HG03159 (cell line): ENCODE results near the gene CCNF.
"Not testable (repeated sequence)": the region's sequence is repeated elsewhere in the genome, so short reads cannot be mapped to it uniquely, and the experiment has no call there.

ENCODE experiments used
- ATAC-seq: cut with Tn5 transposase; IDR thresholded peaks from one replicate; pipeline ENCODE4 v1.9.1; 2021; ENCODE audit warnings: mild to moderate bottlenecking, moderate library complexity; ENCODE audit not compliant: unreplicated experiment

Gene CCNF

GRCh38 chr16:2470603-2471015 is 41.4 kb downstream of the CCNF start:
- no peak for ATAC-seq

- no peak for ATAC-seq
Measured at GRCh38 chr16:2471016-2471652, 41.9 kb downstream of the CCNF start, which contains the start of gene NTN3. Gene NTN3 (plus strand): TSS chr16:2471297. CDS start chr16:2471702, 405 bp downstream.

- ATAC-seq = no peak
Measured at GRCh38 chr16:2471653-2472487, 42.6 kb downstream of the CCNF start.

DNA sequence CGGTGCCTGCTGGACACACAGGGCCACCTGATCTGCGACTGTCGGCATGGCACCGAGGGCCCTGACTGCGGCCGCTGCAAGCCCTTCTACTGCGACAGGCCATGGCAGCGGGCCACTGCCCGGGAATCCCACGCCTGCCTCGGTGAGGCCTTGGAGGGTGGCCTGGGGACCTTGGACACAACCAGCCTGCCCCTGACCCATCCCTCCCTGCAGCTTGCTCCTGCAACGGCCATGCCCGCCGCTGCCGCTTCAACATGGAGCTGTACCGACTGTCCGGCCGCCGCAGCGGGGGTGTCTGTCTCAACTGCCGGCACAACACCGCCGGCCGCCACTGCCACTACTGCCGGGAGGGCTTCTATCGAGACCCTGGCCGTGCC is 43.2 kb downstream of the CCNF start:
- ATAC-seq = no peak

DNA sequence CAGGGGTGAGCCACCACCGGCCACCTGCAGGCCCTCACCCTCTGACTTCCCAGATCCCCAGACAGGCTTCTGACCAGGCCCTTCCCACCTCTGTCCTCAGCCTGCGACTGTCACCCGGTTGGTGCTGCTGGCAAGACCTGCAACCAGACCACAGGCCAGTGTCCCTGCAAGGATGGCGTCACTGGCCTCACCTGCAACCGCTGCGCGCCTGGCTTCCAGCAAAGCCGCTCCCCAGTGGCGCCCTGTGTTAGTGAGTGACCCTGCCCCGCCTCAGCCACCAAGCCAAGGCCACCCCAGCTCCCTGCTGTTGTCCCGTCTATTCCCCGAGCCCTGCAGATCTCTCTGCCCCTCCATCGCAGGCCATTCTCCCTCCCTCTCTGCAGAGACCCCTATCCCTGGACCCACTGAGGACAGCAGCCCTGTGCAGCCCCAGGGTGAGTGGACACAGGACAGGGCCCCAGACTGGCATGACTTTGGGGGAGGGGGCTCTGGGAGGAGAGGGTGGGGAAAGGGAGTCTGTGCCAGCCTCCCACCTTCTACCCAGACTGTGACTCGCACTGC is 43.7 kb downstream of the CCNF start:
- no peak for ATAC-seq

DNA sequence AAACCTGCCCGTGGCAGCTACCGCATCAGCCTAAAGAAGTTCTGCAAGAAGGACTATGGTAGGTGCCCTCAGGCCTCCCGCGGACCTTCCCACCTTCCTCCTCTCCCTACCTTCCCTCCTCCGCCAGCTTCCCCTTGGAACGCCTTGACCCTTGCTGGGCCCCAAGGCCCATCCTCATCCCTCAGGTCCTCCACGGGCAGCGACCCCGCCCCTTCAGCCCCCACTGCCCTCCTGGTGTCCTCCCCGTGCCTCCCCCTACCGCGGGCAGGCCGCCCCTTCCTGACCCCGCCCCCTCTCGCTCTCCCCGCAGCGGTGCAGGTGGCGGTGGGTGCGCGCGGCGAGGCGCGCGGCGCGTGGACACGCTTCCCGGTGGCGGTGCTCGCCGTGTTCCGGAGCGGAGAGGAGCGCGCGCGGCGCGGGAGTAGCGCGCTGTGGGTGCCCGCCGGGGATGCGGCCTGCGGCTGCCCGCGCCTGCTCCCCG is 44.2 kb downstream of the CCNF start:
- no peak for ATAC-seq

DNA sequence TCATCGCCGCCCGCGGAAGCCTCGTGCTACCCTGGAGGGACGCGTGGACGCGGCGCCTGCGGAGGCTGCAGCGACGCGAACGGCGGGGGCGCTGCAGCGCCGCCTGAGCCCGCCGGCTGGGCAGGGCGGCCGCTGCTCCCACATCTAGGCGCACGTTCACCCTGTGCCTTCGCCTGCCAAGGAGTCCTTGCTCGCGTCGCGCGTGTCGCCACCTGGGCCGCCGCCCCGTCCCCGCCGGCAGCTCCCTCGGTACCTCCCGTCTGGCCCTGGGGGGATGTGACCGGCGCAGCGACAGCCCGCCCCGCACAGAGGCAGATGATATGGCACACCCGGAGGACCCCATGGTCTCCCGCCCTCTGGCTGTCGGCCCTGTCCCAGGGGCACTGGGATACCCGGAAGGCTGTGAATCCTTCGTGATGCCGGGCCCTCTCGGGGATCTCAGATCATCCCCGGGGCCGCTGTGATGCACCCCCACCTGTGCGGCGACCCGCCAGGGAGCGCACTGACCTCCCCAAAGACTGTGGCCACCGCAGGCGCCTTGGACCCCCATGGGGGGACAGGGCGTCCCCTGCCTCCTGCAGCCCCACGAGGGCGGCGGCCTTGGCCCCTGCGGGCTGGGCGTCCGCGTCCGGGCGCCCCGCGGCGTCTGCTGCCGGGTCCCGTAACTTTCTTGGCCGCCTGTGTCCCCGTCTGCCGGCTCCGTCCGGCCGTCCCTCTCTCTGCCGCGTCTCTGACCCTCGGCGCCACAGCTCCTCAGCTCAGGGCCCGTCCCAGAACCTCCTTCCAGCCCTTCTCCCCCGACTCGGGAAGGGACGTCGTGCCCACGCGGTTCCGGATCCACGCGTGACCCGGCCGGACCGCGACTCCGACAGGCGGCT is 45.0 kb downstream of the CCNF start:
- ATAC-seq = peak; percentile 19

DNA sequence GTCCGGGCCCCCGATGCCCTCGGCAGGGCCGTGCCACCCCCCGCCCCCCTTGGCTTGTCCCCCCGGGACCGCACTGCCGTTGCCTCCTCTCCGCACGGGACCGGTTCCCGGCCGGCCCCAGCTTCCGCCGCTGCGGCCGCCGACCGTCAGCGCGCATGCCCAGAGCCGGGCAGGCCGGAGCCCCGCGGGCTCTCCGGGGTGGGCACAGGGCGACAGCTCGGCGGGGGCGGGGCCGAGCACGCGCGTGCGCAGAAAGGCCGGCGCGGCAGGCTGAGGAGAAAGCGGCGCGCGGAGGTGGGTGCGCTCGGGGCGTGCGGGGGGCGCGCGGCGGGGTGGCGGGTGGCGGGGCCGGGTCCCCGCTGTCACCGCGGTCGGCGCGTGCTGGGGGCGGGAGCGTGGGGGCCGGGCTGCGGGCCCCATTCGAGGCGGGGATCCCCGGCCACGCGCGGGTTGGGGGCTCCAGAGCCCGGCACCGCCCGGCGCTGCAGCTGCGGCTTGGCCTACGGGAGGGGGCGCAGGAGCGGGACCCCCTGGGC is 45.7 kb downstream of the CCNF start, which contains the start of gene TBC1D24:
Gene TBC1D24, plus strand, starts transcription at position 251 of the 536 bp plus-strand sequence. CDS start 21,022 bp downstream, outside the sequence.
- ATAC-seq = peak; percentile 58

DNA sequence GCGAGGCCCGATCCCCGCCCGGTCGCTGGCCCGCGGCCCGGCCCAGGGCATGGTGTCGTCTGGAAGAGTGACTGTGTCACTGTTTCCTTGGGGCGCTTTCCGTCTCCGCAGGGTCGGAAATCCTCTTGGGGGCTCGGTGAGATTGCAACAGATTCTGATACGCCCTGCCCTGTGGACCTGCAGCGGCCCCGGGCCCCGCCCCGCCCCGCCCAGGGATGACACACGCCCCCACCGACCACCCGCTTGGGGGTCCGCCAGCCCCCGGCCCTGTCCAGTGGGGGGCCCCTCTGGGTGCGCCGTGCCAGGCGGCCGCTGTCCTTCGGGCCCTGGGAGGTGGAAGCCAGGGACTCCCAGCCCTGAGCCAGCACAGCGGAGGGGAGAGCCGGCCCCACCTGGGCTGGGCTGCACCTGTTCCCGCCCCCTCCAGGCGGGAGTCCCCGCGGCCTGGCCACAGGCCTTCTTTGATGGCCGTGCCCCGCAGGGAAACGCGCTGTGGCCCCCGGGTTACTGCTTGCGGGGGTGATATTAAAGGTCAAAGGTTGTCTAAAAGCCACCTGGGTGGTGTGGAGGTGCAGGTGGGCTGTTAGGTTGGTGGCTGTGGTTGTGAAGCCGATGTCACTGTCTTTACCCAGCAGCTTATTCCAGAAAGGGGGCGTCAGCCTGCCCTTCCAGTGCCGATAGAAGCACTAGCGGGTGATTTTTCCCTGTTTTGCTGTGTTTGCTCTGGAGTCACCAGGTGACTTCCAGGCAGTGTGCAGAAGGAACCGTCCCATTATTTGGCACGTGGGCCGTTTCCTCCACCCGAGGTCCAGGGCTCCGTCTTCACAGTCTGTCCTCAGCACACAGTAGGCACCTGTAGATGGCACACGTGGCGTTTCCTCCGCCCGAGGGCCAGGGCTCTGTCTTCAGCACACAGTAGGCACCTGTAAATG is 46.4 kb downstream of the CCNF start:
- ATAC-seq = no peak

GRCh38 chr16:2476345-2476720 is 47.1 kb downstream of the CCNF start:
- no peak for ATAC-seq

- no peak for ATAC-seq
Measured at GRCh38 chr16:2476741-2477140, 47.5 kb downstream of the CCNF start.

DNA sequence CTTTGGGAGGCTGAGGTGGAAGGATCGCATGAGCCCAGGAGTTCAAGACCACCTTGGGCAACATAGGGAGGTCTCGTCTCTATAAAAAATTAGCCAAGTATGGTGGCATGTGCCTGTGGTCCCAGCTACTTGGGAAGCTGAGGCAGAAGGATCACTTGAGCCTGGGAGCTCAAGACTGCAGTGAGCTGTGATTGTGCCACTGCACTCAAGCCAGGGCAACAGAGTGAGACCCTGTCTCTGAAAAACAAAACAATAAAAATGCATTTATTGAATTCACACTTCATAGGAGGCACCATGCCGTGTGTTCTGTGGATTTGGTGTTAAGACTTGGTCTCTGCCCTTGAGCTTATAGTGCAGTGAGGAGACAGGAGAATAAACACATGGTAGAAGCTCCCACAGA is 48.1 kb downstream of the CCNF start:
- no peak for ATAC-seq

DNA sequence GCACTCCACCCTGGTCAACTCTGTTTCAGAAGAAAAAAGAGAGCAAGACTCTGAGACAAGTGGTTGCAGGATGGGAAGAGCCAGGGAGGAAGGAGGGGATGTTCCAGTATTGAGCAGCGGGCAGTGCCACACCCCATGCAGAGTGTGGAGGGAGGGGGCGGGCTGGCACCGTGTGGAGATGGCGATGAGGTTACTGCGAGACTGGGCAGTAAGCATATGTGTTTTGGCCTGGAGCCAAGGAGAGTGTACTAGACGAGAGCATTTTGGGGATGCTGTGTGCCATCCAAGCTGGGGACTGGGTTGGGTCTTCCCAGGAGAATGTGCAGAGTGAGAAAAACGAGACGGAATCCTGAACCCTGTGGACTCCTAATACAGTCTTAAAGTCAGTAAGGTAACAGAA is 49.0 kb downstream of the CCNF start:
- ATAC-seq = no peak

- not testable (repeated sequence) for ATAC-seq
Measured at GRCh38 chr16:2479996-2480395, 50.7 kb downstream of the CCNF start.

GRCh38 chr16:2480948-2481347 is 51.7 kb downstream of the CCNF start:
- no peak for ATAC-seq

DNA sequence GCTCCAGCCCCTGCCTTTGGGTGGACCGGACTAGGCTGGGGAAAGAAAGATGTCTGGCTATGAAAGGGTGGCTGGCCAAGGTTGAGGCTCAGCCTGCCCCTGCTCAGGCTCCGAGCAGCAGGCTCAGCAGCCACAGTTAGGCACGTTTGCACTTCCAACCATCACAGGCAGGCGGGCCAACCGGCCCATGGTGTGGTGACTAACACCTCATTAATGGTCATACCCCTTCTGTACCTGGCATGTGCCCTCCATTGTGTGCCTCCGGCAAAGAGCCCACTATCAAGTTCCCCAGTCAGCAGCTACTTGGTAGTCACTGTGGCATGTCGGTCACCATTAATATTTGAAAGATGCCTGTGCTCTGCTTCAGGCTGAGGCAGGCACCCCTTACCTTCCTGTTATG is 52.4 kb downstream of the CCNF start:
- ATAC-seq = no peak

DNA sequence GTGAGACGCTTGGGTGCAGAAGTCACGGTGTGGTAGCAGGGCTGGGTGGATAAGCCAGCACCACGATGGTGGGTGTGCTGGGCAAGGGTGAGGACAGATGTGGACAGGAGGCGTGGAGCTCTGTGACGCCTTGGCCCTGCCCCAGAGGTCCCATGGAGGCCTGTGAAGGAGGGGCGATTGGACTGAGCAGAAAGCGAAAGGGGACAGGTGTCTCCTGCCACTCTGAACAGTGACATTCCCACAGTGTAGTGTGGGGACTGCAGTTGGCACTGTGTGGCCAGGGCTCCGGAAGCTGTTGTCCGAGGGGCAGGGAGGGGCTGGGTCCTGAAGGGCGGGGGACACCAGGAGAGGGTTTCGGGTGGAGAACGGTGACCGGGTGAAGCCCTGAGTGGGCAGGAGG is 53.0 kb downstream of the CCNF start:
- ATAC-seq = no peak

DNA sequence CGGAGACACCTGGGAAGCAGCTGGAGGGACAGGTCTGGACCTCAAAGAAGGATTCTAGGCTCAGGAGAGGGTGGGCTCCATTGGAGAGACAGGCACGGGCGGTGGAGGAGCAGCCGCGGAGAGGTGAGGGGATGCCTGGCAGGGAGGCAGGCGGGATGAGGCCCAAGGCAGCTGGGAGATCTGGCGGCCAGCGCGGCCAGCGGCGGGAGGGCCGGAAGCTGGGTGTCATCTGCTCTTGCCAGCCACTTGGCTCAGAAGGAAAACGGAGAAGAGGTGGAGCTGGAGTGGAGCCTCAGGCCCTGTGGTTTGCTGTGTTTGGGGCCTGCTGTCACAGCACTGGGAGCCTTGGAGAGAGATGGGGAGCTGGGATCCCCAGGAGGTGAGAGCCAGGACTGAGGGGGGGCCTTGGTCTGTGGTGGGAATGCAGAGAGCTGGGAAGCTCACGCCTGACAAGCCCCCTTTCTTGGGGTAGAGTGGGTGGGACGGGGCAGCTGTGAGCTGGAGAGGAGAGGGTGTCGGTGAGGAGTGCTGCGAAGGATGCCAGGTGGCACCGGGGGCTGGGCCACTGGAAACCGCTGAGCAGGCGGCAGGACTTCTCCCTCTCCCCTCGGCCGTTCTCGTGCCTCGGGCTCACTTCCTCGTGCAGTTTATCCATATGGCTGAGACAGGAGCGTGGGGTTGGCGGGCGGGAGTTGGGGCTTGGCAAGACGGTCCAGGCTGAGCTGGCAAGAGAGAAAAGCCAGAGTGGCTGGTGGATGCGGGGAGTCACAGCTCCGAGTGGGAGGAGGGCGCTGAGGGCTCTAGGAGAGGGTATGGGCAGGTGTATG is 53.7 kb downstream of the CCNF start:
- ATAC-seq = no peak
